Tibial artery (tissue), 4 donors: Measurements from ENCODE around the gene DNM3.

ENCODE experiments used
- DNase-seq, 2 donors: peaks; one replicate each; pipeline ENCODE4 v3.0.0-alpha.2; 2019
- H3K27ac ChIP-seq, 2 donors: fragments of 200-600 bp; sonication (generic) in 1 of 2; 1 replicate in 1 of 2; 2 replicates in 1 of 2; pipeline ENCODE4 v1.5.1; 2018 to 2019; ENCODE audit warnings: mild to moderate bottlenecking in 1 of 2
- H3K27me3 ChIP-seq, 2 donors: fragments of 200-600 bp; sonication (generic) in 1 of 2; one replicate each; pipeline versions ENCODE4 v1.5.1 to v1.6.0; 2016 to 2019
- H3K36me3 ChIP-seq, 3 donors: fragments of 200-600 bp; sonication (generic) in 2 of 3; one replicate each; pipeline ENCODE4 v1.5.1; 2016 to 2019; ENCODE audit warnings: mild to moderate bottlenecking in 2 of 3
- H3K4me1 ChIP-seq, 4 donors: fragments of 200-600 bp; sonication (generic) in 2 of 4; 1 replicate in 3 of 4; 2 replicates in 1 of 4; pipeline ENCODE4 v1.5.1; 2016 to 2019
- H3K4me3 ChIP-seq, 2 donors: fragments of 200-600 bp; sonication (generic) in 1 of 2; 1 replicate in 1 of 2; 2 replicates in 1 of 2; pipeline ENCODE4 v1.5.1; 2018 to 2019; ENCODE audit warnings: mild to moderate bottlenecking in 2 of 2
- H3K9me3 ChIP-seq, 3 donors: fragments of 200-600 bp; sonication (generic) in 1 of 3; one replicate each; pipeline ENCODE4 v1.5.1; 2016 to 2019
- CTCF ChIP-seq, 2 experiments: fragments of 200-600 bp in 1 of 2; fragments of 450-650 bp in 1 of 2; IDR thresholded peaks; one replicate each; pipeline ENCODE4 v1.5.1; 2017 to 2019; ENCODE audit warnings: antibody characterized with exemption in 2 of 2, mild to moderate bottlenecking in 1 of 2, moderate library complexity in 1 of 2
- intact Hi-C: fragments of 100-400 bp; cut with DNase I; formaldehyde crosslinking; loops from one replicate; pipeline ENCODE4 v1.15.0; 2023; ENCODE audit warnings: low total_unique reads

Gene DNM3

GRCh38 chr1:171943973-171944561, 102.8 kb downstream of the DNM3 start:
- H3K36me3 ChIP-seq: no peaks in the 10 kb centered on the region
- intact Hi-C loops: no loop called here
- DNase-seq: no peak
- H3K9me3 ChIP-seq: no peaks in the 10 kb centered on the region
- H3K27me3 ChIP-seq: no peaks in the 10 kb centered on the region
- TF ChIP-seq CTCF (IDR thresholded peaks at IDR 0.05): no peak
- H3K4me3 ChIP-seq: no peak overlapping the region
- H3K4me1 ChIP-seq: no peaks in the 10 kb centered on the region
- no peak overlapping the region for H3K27ac ChIP-seq

GRCh38 chr1:171948511-171948910, 107.2 kb downstream of the DNM3 start:
- TF ChIP-seq CTCF (IDR thresholded peaks at IDR 0.05): no peak
- intact Hi-C loops: no loop called here

DNA sequence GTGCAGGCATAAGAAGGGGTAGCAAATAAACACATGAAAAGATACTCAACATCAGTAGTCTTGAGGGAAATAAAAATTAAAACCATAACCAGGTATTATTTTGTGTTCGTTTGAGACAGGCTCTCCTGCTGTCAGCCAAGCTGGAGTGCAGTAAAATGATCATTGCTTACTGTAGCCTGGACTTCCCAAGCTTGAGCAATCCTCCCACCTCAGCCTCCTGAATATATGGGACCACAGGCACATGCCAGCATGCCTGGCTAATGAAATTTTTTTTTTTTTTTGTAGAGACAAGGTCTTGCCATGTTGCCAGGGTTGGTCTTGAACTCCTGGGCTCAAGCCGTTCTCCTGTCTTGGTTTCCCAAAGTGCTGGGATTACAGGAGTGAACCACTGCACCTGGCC, 108.0 kb downstream of the DNM3 start:
- Histone ChIP-seq H3K36me3 (no peaks in the 10 kb centered on the region), H3K27me3 (no peaks in the 10 kb centered on the region), H3K9me3 (no peaks in the 10 kb centered on the region), H3K27ac (no peak overlapping the region), H3K4me3 (no peak overlapping the region), H3K4me1 (no peaks in the 10 kb centered on the region)
- DNase-seq: no peak
- intact Hi-C loops: no loop called here
- TF ChIP-seq CTCF (IDR thresholded peaks at IDR 0.05): no peak

More at GRCh38 chr1:171948511-171948910, 107.2 kb downstream of the DNM3 start:
- Histone ChIP-seq H3K4me1 (no peaks in the 10 kb centered on the region), H3K9me3 (no peaks in the 10 kb centered on the region), H3K36me3 (no peaks in the 10 kb centered on the region), H3K27ac (no peak overlapping the region), H3K4me3 (no peak overlapping the region), H3K27me3 (no peaks in the 10 kb centered on the region)
- no peak for DNase-seq

DNA sequence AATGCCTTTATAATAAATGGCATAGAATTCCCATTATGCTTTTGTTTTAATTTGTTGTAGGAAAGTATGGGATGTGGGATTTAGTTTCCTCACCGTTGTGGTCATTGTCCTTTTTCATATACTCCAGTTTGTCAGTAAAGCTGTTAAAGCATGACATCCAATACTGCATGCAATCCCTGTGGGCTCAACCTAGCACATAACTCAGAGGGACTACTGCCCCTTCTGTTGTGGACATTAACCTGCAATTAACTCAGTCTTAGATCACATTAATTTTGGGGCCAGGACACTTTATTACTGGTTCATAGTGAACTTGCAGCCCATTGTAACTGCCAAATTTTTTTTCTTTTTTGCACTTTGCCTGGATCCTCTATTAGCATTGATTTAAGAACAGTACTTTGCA, 112.5 kb downstream of the DNM3 start:
- intact Hi-C loops: no loop called here
- no peak overlapping the region for H3K4me3 ChIP-seq
- DNase-seq: no peak
- H3K27me3 ChIP-seq: no peaks in the 10 kb centered on the region
- no peaks in the 10 kb centered on the region for H3K36me3 ChIP-seq
- TF ChIP-seq CTCF (IDR thresholded peaks at IDR 0.05): no peak
- no peak overlapping the region for H3K27ac ChIP-seq
- no peaks in the 10 kb centered on the region for H3K4me1 ChIP-seq
- no peaks in the 10 kb centered on the region for H3K9me3 ChIP-seq

GRCh38 chr1:171954361-171954760, 113.1 kb downstream of the DNM3 start:
- Histone ChIP-seq H3K36me3 (no peaks in the 10 kb centered on the region), H3K27ac (no peak overlapping the region), H3K27me3 (no peaks in the 10 kb centered on the region), H3K4me1 (no peaks in the 10 kb centered on the region), H3K4me3 (no peak overlapping the region), H3K9me3 (no peaks in the 10 kb centered on the region)
- no peak for DNase-seq
- intact Hi-C loops: no loop called here
- no peak for TF ChIP-seq CTCF (IDR thresholded peaks at IDR 0.05)

- Histone ChIP-seq H3K27ac (no peak overlapping the region), H3K4me1 (no peaks in the 10 kb centered on the region), H3K9me3 (no peaks in the 10 kb centered on the region), H3K36me3 (no peaks in the 10 kb centered on the region), H3K27me3 (no peaks in the 10 kb centered on the region), H3K4me3 (no peak overlapping the region)
- no peak for DNase-seq
- intact Hi-C loops: no loop called here
- no peak for TF ChIP-seq CTCF (IDR thresholded peaks at IDR 0.05)
These were observed 120.6 kb downstream of the DNM3 start for GRCh38 chr1:171961861-171962260.
